OCI-M2 (cell line): Measurements from ENCODE around the gene TMEM217.
"Not testable (repeated sequence)": the region's sequence is repeated elsewhere in the genome, so short reads cannot be mapped to it uniquely, and the experiment has no call there.

Experiments used
- DNase-seq: peaks from one replicate; lab custom pipeline; 2025; ENCODE audit not compliant: unreplicated experiment; lab: John Stamatoyannopoulos, UW

TMEM217 gene

DNA sequence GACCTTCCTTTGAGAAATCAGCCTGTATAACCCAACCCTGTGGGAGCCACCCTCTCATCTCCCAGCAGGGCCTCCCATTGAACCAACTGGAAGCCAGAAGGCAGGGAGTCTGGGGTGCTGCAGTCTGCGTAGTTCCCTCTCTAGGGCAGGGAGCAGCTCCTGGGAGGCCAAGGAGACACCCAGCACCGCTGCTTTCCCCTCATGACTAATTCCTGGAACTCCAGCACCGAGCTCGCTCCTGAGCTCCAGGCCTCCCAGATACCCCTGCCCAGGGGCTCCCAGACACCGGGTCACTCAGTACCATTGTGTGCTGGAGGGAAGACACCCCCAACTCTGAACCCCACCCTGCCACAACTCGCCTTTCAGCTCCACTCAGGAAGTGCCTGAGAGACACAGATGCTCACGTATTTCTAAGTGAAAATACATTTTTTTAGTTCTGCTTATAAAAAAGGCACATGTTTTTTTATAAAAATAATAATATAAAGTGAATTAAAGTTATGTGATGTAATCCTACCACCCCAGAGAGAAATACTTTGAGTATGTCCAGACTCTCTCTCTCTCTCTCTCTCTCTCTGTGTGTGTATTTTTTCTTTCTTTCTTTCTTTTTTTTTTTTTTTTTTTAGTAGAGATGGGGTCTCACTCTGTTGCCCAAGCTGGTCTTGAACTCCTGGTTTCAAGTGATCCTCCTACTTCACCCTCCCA, 70.5 kb downstream of the TMEM217 start:
- no peak for DNase-seq

DNA sequence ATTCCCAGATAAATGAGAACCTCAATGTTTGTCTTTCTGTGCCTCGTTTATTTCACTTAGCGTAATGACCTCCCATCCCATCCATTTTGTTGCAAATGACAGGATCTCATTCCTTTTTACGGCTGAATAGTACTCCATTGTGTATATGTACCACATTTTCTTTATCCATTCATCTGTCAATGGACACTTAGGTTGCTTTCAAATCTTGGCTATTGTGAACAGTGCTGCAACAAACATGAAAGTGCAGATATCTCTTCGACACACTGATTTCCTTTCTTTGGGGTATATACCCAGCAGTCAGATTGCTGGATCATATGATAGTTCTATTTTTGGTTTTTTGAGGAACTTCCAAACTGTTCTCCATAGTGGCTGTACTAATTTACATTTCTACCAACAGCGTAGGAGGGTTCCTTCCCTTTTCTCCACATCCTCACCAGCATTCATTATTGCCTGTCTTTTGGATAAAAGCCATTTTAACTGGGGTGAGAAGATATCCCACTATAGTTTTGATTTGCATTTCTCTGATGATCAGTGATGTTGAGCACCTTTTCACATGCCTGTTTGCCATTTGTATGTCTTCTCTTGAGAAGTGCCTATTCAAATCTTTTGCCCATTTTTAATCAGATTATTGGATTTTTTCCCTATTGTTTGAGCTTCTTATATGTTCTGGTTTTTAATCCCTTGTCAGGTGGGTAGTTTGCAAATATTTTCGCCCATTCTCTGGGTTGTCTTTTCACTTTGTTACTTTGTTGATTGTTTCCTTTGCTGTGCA, 71.8 kb downstream of the TMEM217 start:
- DNase-seq, result not testable (repeated sequence)

DNA sequence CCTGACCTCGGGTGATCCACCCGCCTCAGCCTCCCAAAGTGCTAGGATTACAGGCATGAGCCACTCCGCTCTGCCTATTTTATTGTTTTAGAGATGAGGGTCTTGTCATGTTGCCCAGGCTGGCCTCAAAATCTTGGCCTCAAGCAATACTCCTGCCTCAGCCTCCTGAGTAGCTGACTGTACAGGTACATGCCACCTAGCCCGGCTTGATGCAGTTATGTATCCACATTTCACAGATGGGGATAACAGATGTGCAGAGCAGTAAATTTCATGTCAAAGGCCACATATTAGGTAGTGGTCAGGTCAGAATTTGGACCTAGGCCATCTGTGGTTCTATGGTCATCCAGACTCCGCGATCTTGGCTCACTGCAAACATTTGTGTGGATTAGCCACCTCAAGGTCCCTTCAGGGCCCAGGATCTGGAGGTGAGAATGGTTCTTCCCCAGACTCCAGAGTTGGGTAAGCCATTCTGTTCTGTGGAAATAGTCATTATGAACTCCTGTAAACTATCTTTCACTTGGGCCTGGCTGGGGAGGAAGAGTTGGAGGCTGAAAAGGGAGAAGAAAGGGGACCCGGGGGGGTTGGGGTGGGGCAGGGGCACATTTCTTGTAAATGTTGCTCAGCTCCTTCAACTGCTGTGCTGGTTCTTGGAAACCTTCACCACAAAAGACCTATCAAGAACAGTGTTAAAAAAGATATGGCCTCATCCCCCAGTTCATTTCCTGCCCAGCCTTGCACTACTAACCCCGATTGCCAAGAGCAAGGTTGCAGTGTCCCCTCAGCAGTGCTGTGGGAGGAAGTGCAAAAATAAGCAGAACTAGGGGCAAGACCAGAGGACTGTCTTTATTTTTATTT, 75.0 kb downstream of the TMEM217 start:
- DNase-seq, result peak; percentile 82

DNA sequence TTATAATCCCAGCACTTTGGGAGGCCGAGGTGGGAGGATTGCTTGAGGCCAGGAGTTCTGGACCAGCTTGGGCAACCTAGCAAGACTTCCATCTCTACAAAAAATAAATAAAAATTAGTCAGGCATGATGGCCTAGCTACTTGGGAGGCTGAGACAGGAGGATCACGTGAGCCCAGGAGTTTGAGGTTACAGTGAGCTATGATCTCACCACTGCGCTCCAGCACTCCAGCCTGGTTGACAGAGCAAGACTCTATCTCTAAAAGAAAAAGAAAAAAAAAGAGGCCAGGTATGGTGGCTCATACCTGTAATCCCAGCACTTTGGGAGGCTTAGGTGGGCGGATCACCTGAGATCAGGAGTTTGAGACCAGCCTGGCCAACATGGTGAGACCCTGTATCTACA, 77.3 kb downstream of the TMEM217 start:
- not testable (repeated sequence) for DNase-seq

DNA sequence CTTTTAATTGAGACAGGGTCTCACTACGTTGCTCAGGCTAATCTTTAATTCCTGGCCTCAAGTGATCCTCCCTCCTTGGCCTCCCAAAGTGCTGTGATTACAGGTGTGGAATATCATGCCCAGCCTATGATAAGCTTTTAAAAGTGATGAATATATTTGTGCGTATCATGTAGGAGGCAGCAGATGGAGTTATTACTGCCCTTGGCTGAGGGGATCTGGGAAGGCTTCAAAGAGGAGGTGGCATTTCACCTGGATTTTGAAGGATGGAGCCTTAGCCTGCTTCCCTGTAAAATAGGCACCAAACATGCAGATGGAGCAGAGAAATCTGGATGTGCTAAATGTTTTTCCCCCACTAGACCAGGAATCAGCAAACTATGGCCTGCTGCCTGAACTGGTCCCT, 77.9 kb downstream of the TMEM217 start:
- no peak for DNase-seq

DNA sequence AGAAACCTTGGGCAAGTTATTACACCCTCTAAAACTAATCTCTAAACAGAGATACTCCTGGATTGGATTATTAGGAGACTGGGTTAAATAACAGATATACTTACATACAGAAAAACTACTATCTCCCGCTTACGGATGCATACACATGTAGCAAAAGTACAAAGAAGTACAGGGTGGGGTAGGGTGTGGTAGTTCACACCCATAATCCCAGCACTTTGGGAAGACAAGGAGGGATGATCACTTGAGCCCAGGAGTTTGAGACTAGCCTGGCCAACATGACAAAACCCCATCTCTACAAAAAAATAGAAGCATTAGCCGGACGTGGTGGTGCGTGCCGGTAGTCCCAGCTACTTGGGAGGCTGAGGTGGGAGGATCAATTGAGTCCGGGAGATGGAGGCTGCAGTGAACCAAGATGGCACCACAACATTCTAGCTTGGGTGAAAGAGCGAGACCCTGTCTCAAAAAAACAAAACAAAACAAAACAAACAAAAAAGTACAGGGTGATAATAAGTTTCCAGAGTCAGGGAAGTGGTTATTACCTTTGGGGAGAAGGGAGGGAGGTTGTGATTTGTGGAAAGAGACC, 79.9 kb downstream of the TMEM217 start:
- no peak for DNase-seq

DNA sequence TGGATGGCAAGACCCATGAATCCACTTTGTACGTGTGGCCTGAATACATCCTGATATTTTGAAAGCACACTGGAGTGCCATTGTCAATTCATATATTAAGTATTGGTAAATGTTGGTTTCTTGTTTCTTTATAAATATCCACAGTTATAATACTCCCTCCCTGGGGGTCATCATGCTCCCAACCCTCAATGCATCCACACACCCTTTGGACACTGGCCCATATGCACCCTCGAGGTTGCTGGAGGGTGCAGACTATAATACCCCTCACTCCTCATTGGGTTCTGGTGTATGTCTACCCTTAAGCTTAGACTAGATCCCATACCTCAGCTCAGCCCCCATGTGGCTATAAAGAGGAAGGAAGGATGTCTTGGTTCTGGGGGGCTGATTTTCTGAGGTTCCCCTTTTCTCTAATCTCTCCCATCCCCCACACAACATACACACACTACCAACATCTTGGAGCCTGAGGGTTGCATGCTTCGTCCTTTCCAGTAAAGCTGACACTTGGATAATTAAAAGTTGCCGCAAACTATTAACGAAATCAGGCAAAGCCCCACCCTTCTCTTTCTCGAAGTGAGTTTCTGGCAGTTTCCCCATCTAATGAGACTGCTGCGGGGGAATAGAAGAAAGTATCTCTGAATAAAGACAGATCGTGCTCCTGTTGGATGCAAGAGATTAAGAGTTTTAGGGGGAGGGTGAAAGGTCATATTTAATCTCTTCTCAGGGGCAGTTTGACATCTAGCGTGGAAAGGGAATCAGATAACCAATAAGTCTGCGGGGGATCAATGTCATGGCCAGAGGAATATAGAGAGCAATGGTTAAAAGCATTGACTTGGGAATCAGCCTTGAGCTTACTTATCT, 80.6 kb downstream of the TMEM217 start:
- DNase-seq, result no peak

DNA sequence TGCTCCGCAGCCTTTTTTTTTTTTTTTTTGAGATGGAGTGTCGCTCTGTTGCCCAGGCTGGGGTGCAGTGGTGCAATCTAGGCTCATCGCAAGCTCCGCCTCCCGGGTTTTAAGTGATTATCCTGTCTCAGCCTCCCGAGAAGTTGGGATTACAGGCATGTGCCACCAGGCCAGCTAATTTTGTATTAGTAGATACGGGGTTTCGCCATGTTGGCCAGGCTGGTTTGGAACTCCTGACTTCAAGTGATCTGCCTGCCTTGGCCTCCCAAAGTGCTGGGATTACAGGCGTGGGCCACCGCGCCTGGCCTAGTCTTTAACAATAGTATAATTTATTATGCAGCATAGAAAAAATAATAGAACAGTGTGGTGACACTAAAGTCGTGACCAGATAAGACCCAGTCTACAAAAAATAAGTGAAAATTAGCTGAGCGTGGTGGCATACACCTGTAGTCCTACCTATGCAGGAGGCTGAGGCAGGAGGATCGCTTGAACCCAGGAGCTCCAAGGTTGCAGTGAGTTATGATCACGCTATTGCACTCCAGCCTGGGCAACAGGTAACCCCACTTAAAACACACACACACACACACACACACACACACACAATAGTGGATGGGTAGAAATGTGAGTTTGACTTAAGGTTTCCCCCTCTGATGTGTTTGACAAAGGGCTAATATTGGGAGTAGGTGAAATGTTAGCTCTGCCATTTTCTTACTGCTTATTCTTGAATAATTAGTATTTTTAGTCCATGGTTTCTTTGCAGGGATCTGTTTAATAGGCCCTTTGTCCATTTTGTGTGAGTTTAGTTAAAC, 81.5 kb downstream of the TMEM217 start:
- DNase-seq, result no peak

DNA sequence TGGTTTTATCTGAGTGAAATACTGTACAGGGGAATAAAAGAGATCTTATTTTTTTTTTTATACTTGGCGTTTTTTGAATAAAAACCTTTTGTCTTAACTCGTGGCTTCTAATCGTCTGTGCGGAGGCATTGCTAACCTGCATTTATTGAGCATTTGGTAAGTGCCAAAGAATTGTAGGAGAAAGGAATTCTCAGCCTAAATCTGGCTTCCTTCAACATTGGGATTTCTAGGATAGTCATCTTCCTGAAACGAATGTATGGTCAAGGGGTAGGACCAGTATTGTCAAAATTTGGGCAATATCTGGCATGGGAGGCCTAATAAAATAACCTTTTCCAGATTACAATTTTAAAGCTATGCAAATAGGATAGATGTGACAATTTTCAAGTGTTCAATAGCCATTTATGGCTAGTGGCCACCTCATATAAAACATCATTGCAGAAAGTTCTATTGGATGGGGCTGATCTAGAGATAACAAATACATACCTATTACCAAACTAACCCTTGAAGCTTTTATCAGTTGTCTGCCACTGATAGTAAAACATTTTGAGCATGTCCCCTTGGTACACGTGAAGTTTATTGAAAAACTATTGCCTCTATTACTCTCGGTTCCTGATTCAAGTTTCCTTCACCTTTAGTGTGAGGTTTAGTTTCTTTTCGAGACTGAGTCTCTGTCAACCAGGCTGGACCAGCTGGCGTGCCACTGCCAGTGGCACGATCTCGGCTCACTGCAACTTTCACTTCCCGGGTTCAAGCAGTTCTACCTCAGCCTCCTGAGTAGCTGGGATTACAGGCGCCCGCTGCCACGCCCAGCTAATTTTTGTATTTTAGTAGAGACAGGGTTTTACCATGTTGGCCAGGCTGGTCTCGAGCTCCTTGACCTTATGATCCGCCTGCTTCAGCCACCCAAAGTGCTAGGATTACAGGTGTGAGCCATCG, 82.3 kb downstream of the TMEM217 start:
- no peak for DNase-seq

DNA sequence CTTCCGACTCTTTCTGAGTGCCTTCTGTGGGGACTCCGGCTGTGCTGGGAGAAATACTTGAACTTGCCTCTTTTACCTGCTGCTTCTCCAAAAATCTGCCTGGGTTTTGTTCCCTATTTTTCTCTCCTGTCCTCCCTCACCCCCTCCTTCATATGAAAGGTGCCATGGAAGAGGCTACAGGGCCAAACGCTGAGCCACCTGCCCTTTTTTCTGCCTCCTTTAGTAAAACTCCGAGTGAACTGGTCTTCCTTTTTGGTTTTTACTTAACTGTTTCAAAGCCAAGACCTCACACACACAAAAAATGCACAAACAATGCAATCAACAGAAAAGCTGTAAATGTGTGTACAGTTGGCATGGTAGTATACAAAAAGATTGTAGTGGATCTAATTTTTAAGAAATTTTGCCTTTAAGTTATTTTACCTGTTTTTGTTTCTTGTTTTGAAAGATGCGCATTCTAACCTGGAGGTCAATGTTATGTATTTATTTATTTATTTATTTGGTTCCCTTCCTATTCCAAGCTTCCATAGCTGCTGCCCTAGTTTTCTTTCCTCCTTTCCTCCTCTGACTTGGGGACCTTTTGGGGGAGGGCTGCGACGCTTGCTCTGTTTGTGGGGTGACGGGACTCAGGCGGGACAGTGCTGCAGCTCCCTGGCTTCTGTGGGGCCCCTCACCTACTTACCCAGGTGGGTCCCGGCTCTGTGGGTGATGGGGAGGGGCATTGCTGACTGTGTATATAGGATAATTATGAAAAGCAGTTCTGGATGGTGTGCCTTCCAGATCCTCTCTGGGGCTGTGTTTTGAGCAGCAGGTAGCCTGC, 83.2 kb downstream of the TMEM217 start:
- DNase-seq, result no peak

DNA sequence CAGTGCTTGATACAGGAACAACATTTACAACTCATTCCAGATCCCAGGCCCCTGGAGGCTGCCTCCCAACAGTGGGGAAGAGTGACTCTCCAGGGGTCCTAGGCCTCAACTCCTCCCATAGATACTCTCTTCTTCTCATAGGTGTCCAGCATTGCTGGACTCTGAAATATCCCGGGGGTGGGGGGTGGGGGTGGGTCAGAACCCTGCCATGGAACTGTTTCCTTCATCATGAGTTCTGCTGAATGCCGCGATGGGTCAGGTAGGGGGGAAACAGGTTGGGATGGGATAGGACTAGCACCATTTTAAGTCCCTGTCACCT, 83.8 kb downstream of the TMEM217 start:
- DNase-seq, result no peak

DNA sequence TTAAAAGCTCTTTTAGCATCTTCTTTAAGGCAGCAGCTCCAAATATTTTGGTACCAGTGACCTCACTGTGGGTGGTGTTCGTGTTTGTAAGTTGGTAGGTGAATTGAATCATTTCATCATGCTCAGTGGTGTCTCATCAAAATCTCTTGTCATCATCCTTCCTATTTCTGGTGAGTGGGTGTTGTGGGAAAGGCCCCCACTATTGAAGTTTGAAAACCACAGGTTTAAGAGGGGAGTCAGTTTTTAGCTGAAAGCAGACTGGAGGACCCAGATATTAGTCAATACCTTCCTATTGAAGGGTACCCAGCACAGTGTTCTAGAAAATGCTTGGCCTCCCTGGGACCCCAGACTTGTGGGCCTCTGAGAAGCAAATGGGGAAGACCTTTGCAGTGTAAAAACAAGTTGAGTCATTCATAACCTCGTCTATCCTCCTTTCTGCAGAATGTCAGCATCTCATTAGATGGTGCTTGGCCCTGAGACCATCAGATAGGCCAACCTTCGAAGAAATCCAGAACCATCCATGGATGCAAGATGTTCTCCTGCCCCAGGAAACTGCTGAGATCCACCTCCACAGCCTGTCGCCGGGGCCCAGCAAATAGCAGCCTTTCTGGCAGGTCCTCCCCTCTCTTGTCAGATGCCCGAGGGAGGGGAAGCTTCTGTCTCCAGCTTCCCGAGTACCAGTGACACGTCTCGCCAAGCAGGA, 84.3 kb downstream of the TMEM217 start:
- DNase-seq, result no peak

DNA sequence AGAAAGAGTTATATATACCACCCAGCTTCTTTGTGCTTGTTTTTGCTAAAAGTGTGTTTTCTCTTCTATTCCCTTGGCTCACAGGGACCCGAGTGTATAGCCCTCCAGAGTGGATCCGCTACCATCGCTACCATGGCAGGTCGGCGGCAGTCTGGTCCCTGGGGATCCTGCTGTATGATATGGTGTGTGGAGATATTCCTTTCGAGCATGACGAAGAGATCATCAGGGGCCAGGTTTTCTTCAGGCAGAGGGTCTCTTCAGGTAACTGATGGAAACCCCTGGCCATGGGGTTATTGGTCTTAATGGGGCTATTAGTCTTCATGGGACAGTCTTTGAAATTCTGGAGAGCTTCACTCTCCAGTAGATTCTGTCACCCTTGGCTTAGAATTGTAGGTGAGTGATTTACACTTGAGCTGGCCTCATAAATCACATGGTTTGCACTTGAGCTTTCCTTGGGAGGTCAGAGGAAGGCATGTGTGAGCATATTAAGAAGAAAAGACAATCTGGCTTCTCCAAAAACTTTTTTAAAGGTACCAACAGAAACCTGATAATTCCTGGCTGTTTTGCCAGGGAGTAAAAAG, 84.9 kb downstream of the TMEM217 start:
- no peak for DNase-seq

DNA sequence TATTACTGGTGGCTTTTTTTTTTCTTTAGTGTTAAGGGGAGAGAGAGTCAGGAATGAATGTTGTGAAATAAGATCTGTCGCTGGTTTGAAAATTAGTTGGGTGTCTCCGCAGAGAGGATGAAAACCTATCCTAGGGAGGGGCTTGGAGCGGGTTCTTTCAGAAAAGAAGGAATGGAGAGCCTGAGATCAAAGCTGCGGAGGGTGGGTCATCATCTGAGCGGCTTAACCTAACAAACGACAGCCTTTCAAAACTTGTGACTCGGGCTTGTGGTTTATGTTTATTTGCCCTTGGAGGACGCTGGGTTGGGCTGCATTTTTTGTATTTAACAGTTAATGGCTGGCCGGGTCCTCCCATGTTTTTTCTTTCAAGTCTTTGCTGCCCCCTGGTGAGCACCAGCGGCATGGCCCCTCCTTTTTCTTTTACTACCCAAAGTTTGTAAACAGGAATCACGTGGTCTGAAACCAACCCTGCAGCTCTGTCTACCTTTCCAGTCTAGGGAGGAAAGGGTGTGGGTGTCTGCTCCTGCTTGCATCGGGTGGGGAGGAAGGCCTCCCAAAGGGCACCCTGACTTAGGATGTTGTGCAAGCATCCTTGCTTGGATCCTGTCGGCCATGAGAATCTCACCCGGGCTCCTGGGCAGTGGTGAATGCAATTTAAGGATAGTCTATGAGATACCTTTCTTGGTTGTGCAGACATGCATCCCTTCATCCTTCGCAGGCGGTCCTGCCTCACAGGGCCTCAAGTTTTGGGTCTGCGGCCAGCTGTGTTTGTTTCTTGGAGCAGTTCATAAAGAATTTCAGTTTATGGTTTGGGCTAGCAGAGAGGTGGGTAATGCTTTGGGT, 85.8 kb downstream of the TMEM217 start:
- peak; percentile 57 for DNase-seq

DNA sequence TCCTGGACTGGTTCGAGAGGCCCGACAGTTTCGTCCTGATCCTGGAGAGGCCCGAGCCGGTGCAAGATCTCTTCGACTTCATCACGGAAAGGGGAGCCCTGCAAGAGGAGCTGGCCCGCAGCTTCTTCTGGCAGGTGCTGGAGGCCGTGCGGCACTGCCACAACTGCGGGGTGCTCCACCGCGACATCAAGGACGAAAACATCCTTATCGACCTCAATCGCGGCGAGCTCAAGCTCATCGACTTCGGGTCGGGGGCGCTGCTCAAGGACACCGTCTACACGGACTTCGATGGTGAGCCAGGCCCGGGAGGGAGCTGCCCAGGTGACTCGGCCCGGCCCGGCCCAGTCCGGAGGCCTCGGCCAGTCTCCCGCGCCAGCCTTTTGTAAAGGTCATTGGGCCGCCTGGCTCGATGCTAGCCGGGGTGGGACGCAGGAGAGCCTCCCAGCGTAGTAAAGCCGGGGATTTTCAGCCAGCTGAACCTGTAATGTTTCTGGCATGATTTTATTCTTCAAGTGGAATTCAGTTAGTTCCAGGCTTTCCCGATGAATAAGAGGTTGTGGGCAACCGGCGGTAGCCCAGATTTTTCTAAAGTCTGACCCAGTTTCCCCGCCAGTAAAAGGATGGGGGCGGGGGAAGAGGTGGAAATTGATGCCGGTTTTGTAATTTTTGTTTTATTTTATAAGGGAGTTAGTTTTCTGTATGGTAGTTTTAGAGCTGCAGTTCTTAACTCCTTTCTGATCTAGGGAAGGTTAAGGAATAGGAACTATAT, 86.6 kb downstream of the TMEM217 start:
- no peak for DNase-seq
